Erythroblast (primary cell): ENCODE measurements around the gene EPN1.

Source experiments
- GATA1 ChIP-seq: IDR thresholded peaks from 2 replicates; pipeline ENCODE4 v1.6.1; 2011; ENCODE audit warnings: low read depth, mild to moderate bottlenecking, control low read depth, low read length, moderate library complexity
- POLR2A ChIP-seq: IDR thresholded peaks from 2 replicates; pipeline ENCODE4 v1.6.1; 2011; ENCODE audit warnings: mild to moderate bottlenecking, low read length

- TF ChIP-seq POLR2A (no peak), GATA1 (no peak)
Measured at GRCh38 chr19:55680339-55681130, 5.5 kb downstream of the EPN1 start.
